ENCODE measurements around the gene SLC1A7.

Gene SLC1A7

DNA sequence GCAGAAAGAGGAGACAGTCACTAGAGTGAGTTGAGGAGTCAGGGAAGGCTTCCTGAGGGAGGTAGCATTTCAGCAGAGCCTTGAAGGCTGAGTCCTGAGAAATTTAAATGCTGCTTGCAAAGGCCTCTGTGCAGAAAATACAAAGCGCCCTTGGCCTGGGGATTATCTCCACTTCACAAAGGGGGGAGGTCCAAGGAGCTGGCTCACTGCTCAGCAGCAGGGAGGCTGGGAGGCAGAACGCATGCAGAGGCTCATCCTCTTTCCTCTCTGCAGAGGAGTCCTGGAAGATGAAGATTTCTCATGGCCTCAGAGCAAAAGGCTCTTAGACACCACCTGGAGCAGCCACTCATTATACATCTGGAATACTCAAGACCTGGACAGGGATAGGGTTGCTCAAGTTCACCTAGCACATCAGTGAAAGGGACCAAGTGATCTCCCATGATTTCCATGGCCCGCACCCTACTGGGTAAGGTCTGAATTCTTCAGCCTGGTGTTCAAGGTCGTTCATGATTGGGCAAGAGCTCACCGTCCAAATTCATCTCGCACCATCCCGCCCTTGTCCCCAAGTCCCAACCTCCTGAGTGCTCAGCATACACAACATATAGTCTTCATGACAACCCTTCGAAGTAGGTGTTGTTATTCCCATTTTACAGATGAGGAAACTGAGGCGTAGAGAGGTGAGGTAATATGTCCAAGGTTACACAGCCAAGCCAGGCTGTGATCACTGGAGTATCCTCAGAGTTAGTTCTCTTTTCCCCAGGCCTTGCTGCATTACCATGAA lies 9.0 kb downstream of the SLC1A7 start:
- TF ChIP-seq, protein P1, sequence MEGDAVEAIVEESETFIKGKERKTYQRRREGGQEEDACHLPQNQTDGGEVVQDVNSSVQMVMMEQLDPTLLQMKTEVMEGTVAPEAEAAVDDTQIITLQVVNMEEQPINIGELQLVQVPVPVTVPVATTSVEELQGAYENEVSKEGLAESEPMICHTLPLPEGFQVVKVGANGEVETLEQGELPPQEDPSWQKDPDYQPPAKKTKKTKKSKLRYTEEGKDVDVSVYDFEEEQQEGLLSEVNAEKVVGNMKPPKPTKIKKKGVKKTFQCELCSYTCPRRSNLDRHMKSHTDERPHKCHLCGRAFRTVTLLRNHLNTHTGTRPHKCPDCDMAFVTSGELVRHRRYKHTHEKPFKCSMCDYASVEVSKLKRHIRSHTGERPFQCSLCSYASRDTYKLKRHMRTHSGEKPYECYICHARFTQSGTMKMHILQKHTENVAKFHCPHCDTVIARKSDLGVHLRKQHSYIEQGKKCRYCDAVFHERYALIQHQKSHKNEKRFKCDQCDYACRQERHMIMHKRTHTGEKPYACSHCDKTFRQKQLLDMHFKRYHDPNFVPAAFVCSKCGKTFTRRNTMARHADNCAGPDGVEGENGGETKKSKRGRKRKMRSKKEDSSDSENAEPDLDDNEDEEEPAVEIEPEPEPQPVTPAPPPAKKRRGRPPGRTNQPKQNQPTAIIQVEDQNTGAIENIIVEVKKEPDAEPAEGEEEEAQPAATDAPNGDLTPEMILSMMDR (IDR thresholded peaks at IDR 0.05; ENCODE audit: low read depth, low read length, missing control alignments) = no peak
- in situ Hi-C loops (cut with HindIII; ENCODE audit: low sequenced_read_pairs) = no loop called here
- DNase-seq (ENCODE audit: low read depth) = no peak
- H3K4me3 ChIP-seq (ENCODE audit: low read depth, low read length) = no peak overlapping the region

DNA sequence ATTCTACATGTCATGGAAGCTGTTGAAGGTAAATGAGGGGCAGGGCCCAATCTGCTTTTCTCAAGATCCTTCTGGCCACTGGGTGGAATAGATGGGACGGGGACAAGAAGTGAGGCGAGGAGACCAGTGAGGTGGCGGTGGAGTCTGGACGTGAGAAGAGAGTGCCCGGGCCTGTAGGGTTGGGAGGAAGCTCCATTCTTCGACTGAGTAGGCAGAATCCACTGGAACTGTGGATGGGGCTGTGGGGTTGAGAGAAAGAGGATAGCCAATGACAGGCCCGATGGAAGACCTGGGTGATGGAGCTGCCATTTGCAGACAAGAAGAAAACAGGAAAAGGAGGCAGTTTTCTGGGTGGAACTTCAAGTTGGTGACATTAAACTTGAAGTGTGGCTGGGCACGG lies 10.3 kb downstream of the SLC1A7 start:
- no peak overlapping the region for H3K4me3 ChIP-seq (ENCODE audit: low read depth, low read length)
- DNase-seq (ENCODE audit: low read depth) = no peak
- TF ChIP-seq, protein P1 (IDR thresholded peaks at IDR 0.05; ENCODE audit: low read depth, low read length, missing control alignments) = no peak
- in situ Hi-C loops (cut with HindIII; ENCODE audit: low sequenced_read_pairs) = no loop called here

DNA sequence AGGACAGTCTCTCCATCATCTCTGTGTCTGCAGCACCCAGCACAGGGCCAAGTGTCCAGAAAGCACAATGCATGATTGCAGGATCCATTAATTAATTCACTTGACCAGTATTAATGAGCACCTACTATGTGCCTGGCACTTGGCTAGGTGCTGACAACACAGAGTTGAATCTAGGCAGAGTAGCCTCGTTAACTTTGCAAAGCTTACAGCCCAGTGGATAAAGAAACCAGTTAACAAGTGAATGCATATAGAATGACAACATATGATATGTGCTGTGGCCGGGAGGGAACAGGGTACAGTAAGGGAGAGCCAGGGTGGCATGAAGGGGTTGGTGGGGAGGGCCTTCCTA lies 10.9 kb downstream of the SLC1A7 start:
- H3K4me3 ChIP-seq (ENCODE audit: low read depth, low read length) = no peak overlapping the region
- no peak for DNase-seq (ENCODE audit: low read depth)
- TF ChIP-seq, protein P1 (IDR thresholded peaks at IDR 0.05; ENCODE audit: low read depth, low read length, missing control alignments) = no peak
- in situ Hi-C loops (cut with HindIII; ENCODE audit: low sequenced_read_pairs) = no loop called here

DNA sequence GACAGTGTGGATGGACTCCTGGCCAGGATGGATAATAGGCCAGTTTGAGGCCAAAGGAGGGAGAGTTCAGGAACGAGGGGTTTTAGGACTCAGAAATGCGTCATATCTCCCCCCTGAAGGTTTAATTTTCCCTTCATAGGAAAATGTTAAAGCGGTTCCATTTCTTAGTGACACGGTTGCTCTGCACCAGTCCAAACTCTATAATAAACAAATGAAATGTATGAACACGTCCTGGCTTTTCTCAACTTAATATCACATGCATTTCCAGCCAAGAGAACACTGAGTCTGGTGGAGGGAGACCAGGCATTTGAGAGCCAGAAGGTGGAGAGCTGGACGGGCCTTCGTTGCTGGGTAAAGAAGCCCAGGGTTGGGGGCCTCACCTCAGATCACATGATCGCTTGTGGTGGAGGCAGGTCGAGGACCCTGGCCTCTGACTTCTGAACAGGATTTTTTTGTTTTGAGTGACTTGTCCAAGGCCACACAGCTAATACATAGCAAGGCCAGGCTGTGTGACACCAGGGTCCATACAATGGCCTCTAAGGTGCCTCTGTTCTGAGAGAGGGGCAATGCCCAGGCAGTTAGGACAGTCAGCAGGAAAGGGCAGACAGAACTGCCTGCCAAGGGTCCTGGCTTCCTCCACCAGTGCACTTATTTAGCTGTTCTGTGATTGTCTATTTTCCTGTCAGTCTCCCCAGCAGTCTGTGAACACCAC lies 11.4 kb downstream of the SLC1A7 start:
- no peak overlapping the region for H3K4me3 ChIP-seq (ENCODE audit: low read depth, low read length)
- DNase-seq (ENCODE audit: low read depth) = no peak
- TF ChIP-seq, protein P1 (IDR thresholded peaks at IDR 0.05; ENCODE audit: low read depth, low read length, missing control alignments) = no peak
- in situ Hi-C loops (cut with HindIII; ENCODE audit: low sequenced_read_pairs) = no loop called here

DNA sequence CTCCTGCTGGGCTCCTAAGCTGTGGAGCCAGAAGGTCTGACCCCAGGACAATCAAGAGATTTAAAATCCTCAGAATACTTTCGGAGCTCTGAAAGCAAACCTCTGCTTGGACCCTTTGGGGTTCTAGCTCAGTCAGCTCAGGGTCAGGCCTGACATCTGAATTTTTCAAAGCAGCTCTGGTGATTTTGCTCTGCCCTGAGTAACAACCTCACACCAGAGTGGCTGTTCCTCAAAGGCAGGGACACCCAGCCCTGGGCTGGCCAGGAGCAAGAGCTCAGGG lies 11.9 kb downstream of the SLC1A7 start:
- H3K4me3 ChIP-seq (ENCODE audit: low read depth, low read length) = no peak overlapping the region
- no peak for DNase-seq (ENCODE audit: low read depth)
- TF ChIP-seq, protein P1 (IDR thresholded peaks at IDR 0.05; ENCODE audit: low read depth, low read length, missing control alignments) = no peak
- in situ Hi-C loops (cut with HindIII; ENCODE audit: low sequenced_read_pairs) = no loop called here

DNA sequence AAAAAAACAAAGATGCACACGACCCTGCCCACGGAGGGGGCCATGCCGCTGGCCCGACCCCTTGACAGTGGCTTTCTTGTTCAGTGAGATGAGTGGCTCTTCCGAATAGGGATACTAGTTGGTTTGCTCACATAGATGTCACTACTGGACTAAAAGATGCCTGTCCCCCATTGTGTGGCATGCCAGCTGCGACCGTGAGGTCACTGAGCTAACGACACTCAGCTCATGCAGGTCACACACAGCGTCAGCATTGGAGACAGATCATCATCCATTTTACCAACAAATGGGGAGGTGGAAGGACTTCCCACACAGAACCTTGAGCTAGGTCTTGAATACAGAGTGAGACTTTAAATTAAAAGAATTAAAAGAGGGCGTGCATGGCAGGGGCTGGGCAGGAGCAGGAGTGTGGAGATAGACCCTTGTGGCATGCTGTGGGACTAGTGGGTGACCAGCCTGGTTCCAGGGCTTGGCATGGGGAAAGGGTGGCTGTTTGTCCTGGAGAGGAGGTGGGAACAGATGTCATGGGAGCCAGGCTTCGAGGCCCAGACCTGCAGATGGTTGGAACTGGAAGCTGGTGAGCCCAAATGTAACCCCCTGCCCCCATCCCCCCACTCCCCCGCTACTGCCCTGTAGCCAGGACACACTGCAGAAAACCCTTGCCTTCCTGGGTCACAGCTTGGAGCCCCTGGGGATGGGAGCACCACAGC lies 12.4 kb downstream of the SLC1A7 start:
- TF ChIP-seq, protein P1 (IDR thresholded peaks at IDR 0.05; ENCODE audit: low read depth, low read length, missing control alignments) = no peak
- no peak overlapping the region for H3K4me3 ChIP-seq (ENCODE audit: low read depth, low read length)
- DNase-seq (ENCODE audit: low read depth) = no peak
- in situ Hi-C loops (cut with HindIII; ENCODE audit: low sequenced_read_pairs) = no loop called here
